GM21381 (cell line): ENCODE results near the gene MED12L.
A peak's percentile ranks its signal among the peaks of the same experiment; 100 is the strongest.
"Not testable (repeated sequence)": the region's sequence is repeated elsewhere in the genome, so short reads cannot be mapped to it uniquely, and the experiment has no call there.

Source experiments
- ATAC-seq: cut with Tn5 transposase; IDR thresholded peaks from one replicate; pipeline ENCODE4 v1.9.1; 2021; ENCODE audit warnings: mild to moderate bottlenecking, moderate library complexity; ENCODE audit not compliant: unreplicated experiment

MED12L gene

GRCh38 chr3:151357463-151357850, 272.0 kb downstream of the MED12L start:
- no peak for ATAC-seq

GRCh38 chr3:151362751-151363174, 277.3 kb downstream of the MED12L start:
- ATAC-seq, result no peak

- ATAC-seq, result no peak
Measured at GRCh38 chr3:151366993-151367392, 281.5 kb downstream of the MED12L start.

GRCh38 chr3:151367448-151367847, 282.0 kb downstream of the MED12L start:
- ATAC-seq, result no peak

- no peak for ATAC-seq
Measured at GRCh38 chr3:151371526-151371925, 286.1 kb downstream of the MED12L start.

- ATAC-seq, result no peak
Measured at GRCh38 chr3:151372063-151372820, 286.8 kb downstream of the MED12L start.

GRCh38 chr3:151377768-151378385, 292.4 kb downstream of the MED12L start:
- no peak for ATAC-seq

GRCh38 chr3:151379083-151379734, 293.7 kb downstream of the MED12L start:
- no peak for ATAC-seq

GRCh38 chr3:151382671-151383070, 297.2 kb downstream of the MED12L start:
- ATAC-seq, result peak; percentile 47

- ATAC-seq, result no peak
Measured at GRCh38 chr3:151383111-151383510, 297.6 kb downstream of the MED12L start.

GRCh38 chr3:151383956-151384355, 298.5 kb downstream of the MED12L start:
- ATAC-seq, result peak; percentile 58

GRCh38 chr3:151384741-151385174, 299.3 kb downstream of the MED12L start, which contains the start of gene P2RY12:
Gene P2RY12, minus strand, starts transcription at chr3:151384753. Its CDS starts 45,908 bp downstream, at chr3:151338845.
- peak; percentile 37 for ATAC-seq

- no peak for ATAC-seq
Measured at GRCh38 chr3:151386056-151386455, 300.6 kb downstream of the MED12L start.

- ATAC-seq, result no peak
Measured at GRCh38 chr3:151387432-151387831, 302.0 kb downstream of the MED12L start.

GRCh38 chr3:151387842-151388241, 302.4 kb downstream of the MED12L start:
- ATAC-seq, result no peak

GRCh38 chr3:151391720-151392119, 306.3 kb downstream of the MED12L start:
- ATAC-seq, result no peak

GRCh38 chr3:151392191-151392590, 306.7 kb downstream of the MED12L start:
- ATAC-seq, result not testable (repeated sequence)

- ATAC-seq, result no peak
Measured at GRCh38 chr3:151393146-151393830, 307.8 kb downstream of the MED12L start.

GRCh38 chr3:151393941-151394340, 308.5 kb downstream of the MED12L start:
- no peak for ATAC-seq

GRCh38 chr3:151394611-151395010, 309.1 kb downstream of the MED12L start:
- ATAC-seq, result no peak

GRCh38 chr3:151395806-151396205, 310.3 kb downstream of the MED12L start:
- ATAC-seq, result no peak
